Ramos (cell line): ENCODE results near the gene OBSCN.

Source experiments
- in situ Hi-C: fragments of 300-500 bp; cut with MboI; formaldehyde crosslinking; loops from one replicate; pipeline ENCODE4 v1.14.3; 2022; ENCODE audit warnings: low sequenced_read_pairs; ENCODE audit not compliant: unreplicated experiment

OBSCN gene

DNA sequence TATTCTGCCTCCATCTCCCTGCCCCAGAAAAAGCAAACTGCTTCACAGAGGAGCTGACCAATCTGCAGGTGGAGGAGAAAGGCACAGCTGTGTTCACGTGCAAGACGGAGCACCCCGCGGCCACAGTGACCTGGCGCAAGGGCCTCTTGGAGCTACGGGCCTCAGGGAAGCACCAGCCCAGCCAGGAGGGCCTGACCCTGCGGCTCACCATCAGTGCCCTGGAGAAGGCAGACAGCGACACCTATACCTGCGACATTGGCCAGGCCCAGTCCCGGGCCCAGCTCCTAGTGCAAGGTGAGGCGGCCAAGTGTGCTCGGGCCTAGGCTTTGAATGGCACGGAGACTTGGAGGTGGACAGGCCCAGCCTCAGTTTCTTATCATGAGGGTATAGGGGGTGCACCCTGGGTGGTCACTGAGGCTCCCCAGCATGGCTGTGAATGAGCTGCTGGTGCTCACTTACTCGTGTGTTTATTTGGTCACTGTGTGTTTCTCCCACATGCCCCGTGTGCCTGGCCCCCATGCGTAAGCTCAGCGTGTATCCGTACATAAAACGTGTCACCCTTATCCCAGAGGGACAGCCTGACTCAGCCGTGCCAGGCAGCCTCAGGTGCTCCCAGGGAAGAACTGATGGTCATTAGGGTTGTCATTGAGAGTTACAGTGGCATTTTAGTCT is 75.8 kb downstream of the OBSCN start:
- in situ Hi-C loops: no loop called here

DNA sequence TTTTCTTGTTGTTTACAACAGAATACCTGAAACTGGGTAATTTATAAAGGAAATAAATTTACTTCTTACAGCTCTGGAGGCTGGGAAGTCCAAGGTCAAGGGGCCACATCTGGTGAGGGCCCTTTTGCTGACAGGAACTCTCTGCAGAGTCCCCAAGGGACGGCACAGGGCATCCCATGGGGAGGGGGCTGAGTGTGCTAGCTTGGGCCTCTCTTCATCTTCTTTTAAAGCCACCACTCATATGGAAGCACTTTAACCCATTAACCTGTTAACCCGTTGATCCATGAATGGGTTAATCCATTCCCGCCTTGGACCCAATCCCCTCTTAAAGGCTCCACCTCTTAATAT is 76.3 kb downstream of the OBSCN start:
- in situ Hi-C loops: no loop called here

DNA sequence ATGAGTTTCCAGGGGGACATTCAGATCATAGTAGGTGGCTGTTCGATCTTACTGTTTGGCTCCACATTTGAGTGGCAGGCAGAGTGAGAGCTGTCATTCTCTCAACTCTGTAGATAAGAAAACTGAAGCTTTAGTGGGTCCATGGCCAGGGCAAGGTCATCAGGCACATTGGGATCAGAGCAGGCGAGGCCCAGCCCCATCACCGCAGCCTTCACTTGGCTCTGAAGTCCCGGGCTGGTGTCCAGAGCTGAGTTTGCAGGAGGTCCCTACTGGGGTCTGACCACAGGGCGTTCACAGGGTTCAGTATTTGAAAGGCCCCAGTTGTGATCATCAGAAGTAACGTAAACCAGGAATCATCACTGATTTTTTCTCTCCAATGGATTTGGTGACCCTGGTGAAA is 76.7 kb downstream of the OBSCN start:
- in situ Hi-C loops: no loop called here

DNA sequence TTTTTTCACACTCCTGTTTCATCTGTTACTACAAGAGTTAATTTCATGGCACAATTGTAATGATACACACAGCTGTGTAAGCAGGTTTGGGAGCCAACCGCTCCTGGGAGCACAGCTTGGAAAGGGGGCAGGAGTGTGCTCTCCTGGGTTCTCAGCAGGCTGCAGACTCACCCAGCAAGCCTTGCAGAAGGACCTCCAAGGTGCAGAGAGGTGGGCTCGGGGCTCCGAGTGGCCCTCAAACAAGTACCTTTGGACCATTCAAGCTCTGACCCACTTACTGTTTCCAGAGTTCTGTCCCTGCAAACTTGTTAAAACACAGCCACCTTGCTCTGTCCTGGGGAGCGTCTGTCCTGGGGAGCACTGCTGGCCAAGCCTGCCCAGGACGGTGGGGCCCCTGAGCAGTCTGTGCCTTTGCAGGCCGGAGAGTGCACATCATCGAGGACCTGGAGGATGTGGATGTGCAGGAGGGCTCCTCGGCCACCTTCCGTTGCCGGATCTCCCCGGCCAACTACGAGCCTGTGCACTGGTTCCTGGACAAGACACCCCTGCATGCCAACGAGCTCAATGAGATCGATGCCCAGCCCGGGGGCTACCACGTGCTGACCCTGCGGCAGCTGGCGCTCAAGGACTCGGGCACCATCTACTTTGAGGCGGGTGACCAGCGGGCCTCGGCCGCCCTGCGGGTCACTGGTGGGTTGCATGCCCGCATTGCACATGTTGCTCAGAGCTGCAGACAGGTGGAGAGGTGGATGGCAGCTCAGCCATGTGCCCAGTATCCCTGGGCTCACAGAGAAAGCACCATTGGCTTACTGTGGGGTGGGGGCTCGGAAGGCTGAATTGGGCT is 78.0 kb downstream of the OBSCN start:
- in situ Hi-C loops: no loop called here

DNA sequence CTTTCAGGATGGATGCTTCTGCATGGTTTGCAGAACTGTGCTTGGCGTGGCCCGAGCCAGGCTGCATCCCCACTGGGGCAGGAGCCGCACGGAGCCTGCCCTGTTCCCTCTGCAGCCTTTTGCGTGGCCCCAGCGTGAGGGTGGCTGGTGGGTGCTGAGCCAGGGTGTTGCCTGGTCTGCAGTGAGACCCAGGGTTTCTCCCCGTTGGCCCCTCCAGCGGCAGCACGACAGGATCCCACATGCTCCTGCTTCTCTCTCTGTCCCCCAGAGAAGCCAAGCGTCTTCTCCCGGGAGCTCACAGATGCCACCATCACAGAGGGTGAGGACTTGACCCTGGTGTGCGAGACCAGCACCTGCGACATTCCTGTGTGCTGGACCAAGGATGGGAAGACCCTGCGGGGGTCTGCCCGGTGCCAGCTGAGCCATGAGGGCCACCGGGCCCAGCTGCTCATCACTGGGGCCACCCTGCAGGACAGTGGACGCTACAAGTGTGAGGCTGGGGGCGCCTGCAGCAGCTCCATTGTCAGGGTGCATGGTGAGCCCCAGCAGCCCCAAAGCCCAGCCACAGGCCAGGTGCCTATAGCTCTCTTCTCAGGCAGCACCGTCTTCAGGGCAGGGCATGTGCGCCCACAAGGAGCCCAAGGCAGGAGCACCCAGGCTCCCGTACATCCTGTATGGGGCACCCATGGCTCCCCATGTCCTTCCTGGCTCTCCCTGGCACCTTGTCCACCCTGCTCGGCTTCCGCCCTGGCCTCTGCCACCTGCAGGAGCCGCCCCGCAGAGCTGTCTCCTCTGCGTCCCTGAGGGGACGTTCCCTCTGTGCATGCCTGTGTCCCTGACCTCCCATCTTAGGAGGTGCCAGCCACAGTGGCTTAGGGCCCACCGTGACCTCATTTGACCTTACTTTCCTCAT is 78.9 kb downstream of the OBSCN start:
- in situ Hi-C loops: no loop called here

DNA sequence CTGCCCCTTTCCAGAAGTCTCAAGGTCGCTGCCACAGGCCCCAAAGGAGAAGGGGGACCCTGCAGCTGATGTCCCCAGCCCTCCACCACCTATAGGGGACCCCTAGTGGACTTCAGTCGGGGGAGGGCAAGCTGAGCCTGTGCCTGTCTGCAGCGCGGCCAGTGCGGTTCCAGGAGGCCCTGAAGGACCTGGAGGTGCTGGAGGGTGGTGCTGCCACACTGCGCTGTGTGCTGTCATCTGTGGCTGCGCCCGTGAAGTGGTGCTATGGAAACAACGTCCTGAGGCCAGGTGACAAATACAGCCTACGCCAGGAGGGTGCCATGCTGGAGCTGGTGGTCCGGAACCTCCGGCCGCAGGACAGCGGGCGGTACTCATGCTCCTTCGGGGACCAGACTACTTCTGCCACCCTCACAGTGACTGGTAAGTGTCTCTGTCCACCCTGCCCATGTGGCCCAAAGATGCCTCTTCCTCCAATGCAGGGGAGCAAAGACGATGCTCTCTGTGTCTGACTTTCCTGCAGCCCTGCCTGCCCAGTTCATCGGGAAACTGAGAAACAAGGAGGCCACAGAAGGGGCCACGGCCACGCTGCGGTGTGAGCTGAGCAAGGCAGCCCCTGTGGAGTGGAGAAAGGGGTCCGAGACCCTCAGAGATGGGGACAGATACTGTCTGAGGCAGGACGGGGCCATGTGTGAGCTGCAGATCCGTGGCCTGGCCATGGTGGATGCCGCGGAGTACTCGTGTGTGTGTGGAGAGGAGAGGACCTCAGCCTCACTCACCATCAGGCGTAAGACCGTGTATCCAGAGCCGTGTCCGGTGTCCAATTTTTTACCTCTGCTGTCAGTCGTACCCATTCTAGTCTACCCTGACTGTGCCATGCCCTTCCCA is 79.9 kb downstream of the OBSCN start:
- in situ Hi-C loops: no loop called here

DNA sequence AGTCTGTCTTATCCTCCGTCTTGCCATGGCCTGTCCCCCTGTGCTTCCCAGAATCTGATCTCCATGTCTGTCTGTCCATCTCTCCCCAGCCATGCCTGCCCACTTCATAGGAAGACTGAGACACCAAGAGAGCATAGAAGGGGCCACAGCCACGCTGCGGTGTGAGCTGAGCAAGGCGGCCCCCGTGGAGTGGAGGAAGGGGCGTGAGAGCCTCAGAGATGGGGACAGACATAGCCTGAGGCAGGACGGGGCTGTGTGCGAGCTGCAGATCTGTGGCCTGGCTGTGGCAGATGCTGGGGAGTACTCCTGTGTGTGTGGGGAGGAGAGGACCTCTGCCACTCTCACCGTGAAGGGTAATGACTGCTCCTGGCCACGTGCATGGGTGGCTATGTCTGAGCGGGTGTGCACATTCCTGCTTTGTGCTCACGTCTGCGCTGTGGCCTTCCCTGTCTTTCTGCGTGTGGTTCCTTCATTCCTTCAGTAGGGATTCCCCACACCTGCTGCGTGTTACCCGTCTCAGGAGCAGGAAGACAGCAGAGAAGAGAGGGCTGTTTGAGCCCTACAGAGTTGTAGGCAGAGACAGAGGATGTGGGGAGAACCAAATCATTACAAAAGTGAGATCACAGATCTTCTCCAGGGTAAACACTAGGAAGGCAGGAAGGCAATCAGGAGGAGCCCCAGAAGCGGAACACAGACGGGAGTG is 80.8 kb downstream of the OBSCN start:
- in situ Hi-C loops: no loop called here

DNA sequence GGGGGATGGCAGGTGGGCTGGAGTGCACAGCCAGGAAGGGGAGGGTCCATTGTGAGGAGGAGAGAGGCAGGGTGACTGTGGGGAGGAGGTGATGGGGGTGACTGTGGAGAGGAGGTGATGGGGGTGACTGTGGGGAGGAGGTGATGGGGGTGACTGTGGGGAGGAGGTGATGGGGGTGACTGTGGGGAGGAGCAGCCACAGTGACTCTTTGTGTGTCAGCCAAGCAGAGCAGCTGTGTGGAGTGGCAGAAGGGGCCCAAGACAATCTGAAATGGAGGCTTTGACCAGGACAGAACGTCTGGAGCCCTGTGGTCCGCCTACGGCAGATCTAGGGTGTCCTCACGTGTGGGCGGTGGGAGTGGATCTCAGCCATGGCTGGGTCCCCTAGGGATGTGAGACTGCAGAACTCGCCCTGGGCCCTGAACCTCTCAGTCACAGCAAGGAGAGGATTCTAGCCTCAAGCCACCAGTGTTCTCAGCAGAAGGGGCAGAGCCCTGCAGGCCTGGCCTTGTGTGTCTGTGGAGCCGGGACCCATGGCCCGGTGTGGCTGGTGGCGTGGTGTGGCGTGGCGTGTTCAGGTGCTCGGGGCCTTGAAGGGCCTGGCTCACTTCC is 81.5 kb downstream of the OBSCN start:
- in situ Hi-C loops: no loop called here

DNA sequence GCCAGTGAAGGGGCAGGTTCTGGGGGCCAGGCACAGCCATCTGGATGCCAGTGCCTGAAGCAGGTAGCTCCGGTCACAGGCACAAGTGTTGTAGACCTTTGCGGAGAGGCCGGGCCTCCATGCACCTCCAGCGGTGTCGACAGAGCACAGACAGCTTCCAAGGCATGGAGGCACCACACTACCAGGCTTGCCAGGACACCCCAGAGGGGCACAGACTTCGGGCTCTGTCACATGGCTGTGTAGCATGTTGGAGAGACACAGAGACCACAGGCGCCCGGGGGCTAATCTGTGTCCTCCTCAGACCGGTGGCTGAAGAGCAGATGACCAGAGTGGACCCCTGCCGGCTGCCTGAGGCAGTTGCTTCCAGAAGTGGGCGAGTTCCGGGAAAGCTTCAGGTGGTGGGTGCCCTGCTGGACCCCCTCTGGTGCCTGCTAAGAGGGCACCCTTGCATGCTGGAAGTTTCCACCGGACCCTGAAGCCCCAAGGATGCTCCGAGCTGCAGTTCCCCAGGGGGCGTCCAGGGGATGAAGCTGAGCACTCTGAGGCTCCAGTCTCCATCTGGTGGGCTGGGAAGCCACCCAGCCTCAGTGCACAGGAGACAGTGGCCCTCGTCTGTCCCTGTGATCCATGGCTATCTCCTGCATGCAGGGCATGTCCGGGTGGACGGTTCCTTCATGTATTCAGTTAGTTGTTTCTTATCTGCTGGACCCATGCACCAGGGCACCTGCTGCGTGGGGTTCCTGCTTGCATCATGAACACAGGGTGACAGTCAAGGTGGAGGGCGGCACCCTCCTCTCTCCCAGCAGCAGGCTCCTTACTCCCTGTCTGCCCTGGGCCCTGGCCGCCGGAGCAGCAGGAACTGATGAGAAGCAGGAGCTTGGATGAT is 82.4 kb downstream of the OBSCN start:
- in situ Hi-C loops: no loop called here

DNA sequence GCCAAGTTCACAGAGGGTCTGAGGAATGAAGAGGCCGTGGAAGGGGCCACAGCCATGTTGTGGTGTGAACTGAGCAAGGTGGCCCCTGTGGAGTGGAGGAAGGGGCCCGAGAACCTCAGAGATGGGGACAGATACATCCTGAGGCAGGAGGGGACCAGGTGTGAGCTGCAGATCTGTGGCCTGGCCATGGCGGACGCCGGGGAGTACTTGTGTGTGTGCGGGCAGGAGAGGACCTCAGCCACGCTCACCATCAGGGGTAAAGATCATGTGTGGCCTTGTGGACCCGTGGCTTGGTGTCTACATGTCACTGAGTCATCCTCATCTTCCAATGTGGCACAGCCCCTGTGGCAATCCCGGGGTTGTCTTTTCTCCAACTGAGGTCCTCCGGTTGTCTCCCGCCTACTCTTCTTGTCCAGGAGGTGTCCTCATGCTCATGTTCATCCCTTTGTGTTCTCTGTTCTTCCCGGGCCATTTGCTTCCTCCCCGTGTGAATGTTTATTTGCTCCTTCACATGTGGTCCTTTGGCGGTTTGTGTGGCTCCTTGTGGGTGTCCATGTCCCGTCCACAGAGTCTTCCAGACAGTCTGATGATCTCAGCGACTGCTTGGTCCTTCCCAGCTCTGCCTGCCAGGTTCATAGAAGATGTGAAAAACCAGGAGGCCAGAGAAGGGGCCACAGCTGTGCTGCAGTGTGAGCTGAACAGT is 84.2 kb downstream of the OBSCN start:
- in situ Hi-C loops: no loop called here

DNA sequence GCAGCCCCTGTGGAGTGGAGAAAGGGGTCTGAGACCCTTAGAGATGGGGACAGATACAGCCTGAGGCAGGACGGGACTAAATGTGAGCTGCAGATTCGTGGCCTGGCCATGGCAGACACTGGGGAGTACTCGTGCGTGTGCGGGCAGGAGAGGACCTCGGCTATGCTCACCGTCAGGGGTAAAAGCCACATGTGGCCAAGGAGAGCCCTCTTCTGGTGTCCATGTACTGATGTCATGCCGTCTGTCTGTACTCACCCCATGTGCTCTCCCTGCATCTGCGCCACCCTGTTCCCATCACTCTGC is 84.7 kb downstream of the OBSCN start:
- in situ Hi-C loops: no loop called here

DNA sequence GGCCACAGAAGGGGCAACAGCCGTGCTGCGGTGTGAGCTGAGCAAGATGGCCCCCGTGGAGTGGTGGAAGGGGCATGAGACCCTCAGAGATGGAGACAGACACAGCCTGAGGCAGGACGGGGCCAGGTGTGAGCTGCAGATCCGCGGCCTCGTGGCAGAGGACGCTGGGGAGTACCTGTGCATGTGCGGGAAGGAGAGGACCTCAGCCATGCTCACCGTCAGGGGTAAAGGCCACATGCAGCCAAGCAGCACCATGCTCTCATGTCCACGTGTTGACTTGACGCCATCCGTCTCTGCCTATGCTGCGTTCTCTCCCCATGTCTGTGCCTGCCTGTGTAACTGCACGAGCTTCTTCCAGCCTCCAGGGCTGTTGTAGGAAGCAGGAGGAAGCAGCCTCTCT is 85.5 kb downstream of the OBSCN start:
- in situ Hi-C loops: no loop called here

DNA sequence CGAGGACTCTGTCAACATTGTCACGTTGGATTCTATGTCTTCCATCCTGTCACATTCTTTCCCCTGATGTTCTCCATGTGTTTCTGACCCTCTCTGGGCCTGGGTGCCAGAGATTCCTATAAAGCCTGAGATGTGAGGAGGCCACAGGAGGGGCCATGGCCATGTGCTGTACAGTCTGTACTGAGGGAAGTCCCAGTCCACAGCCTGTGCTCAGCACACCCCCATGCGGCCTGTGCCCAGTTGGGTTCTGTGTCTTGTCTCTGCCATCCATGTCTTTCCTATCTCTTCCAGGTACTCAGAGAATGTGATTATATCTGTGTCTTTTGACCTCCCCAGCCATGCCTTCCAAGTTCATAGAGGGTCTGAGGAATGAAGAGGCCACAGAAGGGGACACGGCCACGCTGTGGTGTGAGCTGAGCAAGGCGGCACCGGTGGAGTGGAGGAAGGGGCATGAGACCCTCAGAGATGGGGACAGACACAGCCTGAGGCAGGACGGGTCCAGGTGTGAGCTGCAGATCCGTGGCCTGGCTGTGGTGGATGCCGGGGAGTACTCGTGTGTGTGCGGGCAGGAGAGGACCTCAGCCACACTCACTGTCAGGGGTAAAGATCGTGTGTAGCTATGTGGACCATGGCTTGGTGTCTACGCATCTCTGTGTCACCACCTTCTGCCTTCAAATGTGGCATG is 86.1 kb downstream of the OBSCN start:
- in situ Hi-C loops: no loop called here

DNA sequence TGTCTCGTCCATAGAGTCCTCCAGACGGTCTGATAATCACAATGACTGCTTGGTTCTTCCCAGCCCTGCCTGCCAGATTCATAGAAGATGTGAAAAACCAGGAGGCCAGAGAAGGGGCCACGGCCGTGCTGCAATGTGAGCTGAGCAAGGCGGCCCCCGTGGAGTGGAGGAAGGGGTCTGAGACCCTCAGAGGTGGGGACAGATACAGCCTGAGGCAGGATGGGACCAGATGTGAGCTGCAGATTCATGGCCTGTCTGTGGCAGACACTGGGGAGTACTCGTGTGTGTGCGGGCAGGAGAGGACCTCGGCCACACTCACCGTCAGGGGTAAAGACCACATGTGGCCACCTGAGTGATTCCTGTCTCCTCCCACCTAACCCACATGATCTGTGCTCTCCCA is 86.9 kb downstream of the OBSCN start:
- in situ Hi-C loops: no loop called here

DNA sequence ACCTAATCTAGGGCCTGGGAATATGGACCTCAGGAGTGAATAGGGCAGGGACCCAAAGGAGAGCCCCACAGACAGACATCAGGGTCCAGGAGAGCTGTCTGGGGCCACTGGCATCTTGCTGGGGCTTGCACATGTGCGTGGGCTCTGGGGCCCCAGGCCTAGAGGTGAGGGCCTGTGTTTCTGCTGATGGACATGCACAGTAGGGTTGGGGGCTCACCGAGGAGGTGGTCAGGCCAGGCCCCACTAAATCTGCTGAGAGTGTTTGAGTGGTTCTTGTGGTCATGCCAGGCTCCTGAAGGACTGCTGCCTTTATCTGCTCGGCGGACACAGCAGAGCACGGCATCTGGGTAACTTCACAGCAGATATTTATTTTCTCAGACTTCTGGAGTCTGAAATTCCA is 87.4 kb downstream of the OBSCN start:
- in situ Hi-C loops: no loop called here

DNA sequence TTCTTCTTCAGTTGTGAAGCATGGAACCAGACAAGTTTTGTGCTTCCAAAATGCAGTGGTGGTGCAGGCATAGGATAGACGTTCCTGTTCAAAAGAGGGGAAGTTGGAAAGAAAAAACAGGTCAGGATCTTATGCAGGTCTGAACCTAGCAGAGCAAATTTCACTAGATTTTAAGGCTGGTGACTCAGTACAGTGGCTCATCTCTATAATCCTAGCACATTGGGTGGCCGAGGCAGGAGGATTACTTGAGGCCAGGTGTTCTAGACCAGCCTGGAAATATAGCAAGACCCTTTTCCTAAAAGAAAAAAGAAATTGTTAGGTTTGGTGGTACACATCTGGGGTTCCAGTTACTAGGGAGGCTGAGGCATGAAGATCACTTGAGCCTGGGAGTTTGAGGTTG is 88.1 kb downstream of the OBSCN start:
- in situ Hi-C loops: no loop called here

DNA sequence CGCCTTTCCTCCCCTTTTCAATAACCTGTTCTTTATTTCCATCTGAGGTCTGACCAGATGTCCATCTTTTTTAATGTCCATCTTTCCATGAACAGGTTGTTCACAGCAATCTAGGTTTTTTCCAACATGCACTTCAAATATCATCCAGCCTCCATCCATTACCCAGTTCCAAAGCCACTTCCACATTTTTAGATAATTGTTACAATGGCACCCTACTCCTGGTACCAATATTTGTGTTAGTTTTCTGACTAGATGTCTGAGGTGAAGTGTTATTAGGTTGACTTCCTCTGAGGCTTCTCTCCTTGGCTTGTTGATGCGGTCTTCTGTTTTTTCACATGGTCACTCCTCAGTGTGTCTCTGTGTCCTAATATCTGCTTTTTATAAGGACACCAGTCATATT is 89.4 kb downstream of the OBSCN start:
- in situ Hi-C loops: no loop called here
